Activated T-cell treated with anti-CD3 and anti-CD28 coated beads, Interleukin-2, amount 50 U/mL, for 4 hours (primary cell): Measurements from ENCODE around the gene MEX3D. TPM values are rescaled to one million over a fixed set of nuclear protein-coding genes. Genes with fewer than 3 reads are reported as not detected.
"Not testable (repeated sequence)": the region's sequence is repeated elsewhere in the genome, so short reads cannot be mapped to it uniquely, and the experiment has no call there.

Experiments
- ATAC-seq, 2 donors: fragments of 200-7000 bp; cut with Tn5 transposase; one replicate each; pipeline ENCODE4 v1.10.0; 2021
- DNase-seq: peaks from one replicate; pipeline ENCODE4 v3.0.0-alpha.2; 2020
- H3K27me3 Mint-ChIP-seq: one replicate; pipeline ENCODE4 v1.8.0; 2021; ENCODE audit warnings: low read depth, mixed read lengths
- H3K36me3 Mint-ChIP-seq: one replicate; pipeline ENCODE4 v1.8.0; 2022; ENCODE audit warnings: mixed read lengths; ENCODE audit not compliant: insufficient read depth
- H3K4me1 Mint-ChIP-seq: one replicate; pipeline ENCODE4 v1.8.0; 2021; ENCODE audit warnings: low read depth, mixed read lengths
- H3K4me3 Mint-ChIP-seq: one replicate; pipeline ENCODE4 v1.8.0; 2021; ENCODE audit warnings: mild to moderate bottlenecking, moderate library complexity, mixed read lengths
- H3K9me3 Mint-ChIP-seq: one replicate; pipeline ENCODE4 v1.8.0; 2021; ENCODE audit warnings: mixed read lengths
- total RNA-seq, 3 donors: library from RNA; stranded (reverse); gene quantifications; one replicate each; pipeline ENCODE4 v1.2.1, GENCODE V29; 2021

MEX3D gene
- total RNA-seq, 3 donors from 2014 or later = 12.5 to 17.0 (median 12.6) TPM

DNA sequence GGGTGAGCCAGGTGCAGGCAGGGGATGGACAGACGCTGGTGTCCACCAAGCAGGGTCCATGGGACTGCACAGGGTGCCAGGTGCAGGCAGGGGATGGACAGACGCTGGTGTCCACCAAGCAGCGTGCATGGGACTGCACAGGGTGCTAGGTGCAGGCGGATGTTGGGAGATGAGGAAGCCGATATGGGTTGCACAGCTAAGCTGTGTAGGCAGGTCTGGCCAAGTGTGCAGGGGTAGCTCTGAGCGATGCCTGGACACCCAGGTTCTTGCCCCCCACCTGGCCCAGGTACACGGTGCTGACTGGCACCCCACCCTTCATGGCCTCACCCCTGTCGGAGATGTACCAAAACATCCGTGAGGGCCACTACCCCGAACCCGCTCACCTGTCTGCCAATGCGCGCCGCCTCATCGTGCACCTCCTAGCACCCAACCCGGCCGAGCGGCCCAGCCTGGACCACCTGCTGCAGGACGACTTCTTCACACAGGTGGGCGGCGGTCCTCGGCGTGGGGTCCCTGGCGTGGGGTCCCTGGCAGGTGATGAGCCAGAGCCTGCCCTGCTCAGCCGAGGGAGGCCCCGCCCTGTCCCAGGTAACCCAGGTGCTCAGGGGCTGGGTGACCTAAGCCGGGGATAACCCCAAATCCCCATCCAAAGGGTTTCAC lies 40.3 kb downstream of the MEX3D start:
- ATAC-seq = no peak
- DNase-seq = no peak
- Mint-ChIP-seq H3K4me1 (peaks cover 7% of the 10 kb centered on the region), H3K27me3 (peaks cover 44% of the 10 kb centered on the region), H3K36me3 (no peaks in the 10 kb centered on the region), H3K4me3 (no peak overlapping the region), H3K9me3 (no peaks in the 10 kb centered on the region)

DNA sequence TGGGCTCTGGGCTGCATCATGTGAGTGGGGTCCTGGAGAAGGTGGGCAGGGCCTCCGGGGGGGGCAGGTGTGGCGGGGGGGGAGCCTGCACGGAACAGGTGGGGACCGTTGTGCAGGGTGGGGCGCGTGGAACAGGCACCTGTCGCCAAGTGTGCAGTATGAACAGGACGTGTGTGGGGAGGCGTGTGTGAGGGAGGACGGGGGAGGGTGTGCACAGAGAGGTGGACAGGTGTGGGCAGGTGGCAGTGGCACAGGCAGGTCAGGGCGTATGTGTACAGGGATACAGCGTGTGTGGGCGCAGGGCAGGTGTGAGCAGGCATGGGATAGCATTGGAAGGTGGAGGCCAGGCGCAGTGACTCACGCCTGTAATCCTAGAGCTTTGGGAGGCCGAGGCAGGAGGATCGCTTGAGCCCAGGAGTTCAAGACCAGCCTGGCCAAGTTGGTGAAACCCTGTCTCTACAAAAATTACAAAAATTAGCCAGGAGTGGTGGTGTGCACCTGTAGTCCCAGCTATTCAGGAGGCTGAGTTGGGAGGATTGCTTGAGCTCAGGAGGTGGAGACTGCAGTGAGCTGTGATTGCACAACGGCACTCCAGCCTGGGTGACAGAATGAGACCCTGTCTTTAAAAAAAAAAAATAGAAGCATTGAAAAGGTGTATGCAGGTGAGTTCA lies 41.0 kb downstream of the MEX3D start:
- H3K27me3 Mint-ChIP-seq = peaks cover 45% of the 10 kb centered on the region
- H3K4me3 Mint-ChIP-seq = no peak overlapping the region
- DNase-seq (no peak), ATAC-seq (no peak)
- H3K4me1 Mint-ChIP-seq = peaks cover 7% of the 10 kb centered on the region
- no peaks in the 10 kb centered on the region for H3K9me3 Mint-ChIP-seq
- no peaks in the 10 kb centered on the region for H3K36me3 Mint-ChIP-seq

DNA sequence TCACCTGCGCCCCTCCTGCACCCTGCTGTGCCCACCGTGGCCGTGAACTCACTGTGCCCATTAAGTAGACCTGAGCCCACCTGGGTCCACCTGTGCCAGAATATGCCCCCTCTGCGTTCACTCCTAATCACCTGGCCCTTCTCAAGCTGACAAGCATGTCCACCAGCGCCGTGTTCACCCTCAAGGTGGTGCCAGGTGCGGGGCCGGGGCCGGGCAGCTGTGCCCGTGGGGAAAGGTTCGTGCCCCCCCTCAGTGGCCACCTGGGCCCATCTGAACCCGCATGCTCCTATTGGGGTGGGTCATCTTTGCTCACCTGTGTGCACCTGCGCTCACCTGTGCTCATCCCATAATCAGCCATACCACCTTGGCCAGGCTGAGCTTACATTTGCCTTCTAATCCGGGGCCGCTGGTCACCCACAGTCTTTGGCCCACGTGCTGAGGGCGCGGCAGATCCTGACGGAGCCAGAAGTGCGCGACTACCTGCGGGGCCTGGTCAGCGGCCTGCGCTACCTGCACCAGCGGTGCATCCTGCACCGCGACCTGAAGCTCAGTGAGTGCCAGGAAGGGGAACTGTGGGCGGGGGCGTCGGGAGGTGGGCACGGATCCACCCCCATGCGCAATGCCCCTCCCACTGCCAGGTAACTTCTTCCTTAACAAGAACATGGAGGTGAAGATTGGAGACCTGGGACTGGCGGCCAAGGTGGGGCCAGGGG lies 41.9 kb downstream of the MEX3D start:
- Mint-ChIP-seq H3K36me3 (no peaks in the 10 kb centered on the region), H3K4me1 (peaks cover 7% of the 10 kb centered on the region), H3K9me3 (no peaks in the 10 kb centered on the region), H3K4me3 (no peak overlapping the region), H3K27me3 (peaks cover 41% of the 10 kb centered on the region)
- DNase-seq (no peak), ATAC-seq (no peak)

DNA sequence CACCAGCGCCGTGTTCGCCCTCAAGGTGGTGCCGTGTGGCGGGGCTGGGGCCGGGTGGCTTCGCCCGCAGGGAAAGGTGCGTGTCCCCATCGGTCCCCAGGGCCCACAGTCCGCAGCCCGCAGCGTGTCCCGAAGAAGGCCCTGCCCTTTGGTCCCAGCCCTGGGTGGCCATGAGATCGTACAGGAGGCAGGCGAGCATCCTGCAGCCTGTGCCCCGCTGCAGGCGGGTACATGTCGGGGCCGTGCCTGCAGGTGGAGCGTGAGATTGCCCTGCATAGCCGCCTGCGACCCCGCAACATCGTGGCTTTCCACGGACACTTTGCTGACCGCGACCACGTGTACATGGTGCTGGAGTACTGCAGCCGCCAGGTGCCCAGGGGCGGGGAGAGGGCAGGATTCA lies 42.8 kb downstream of the MEX3D start:
- H3K27me3 Mint-ChIP-seq = peaks cover 44% of the 10 kb centered on the region
- ATAC-seq (no peak), DNase-seq (no peak)
- peaks cover 7% of the 10 kb centered on the region for H3K4me1 Mint-ChIP-seq
- H3K9me3 Mint-ChIP-seq = no peaks in the 10 kb centered on the region
- H3K4me3 Mint-ChIP-seq = no peak overlapping the region
- no peaks in the 10 kb centered on the region for H3K36me3 Mint-ChIP-seq

- Mint-ChIP-seq H3K4me1 (peaks cover 7% of the 10 kb centered on the region), H3K27me3 (peaks cover 41% of the 10 kb centered on the region), H3K36me3 (no peaks in the 10 kb centered on the region), H3K9me3 (no peaks in the 10 kb centered on the region), H3K4me3 (no peak overlapping the region)
- DNase-seq (no peak), ATAC-seq (no peak)
These were observed 43.2 kb downstream of the MEX3D start for GRCh38 chr19:1524972-1525325.

DNA sequence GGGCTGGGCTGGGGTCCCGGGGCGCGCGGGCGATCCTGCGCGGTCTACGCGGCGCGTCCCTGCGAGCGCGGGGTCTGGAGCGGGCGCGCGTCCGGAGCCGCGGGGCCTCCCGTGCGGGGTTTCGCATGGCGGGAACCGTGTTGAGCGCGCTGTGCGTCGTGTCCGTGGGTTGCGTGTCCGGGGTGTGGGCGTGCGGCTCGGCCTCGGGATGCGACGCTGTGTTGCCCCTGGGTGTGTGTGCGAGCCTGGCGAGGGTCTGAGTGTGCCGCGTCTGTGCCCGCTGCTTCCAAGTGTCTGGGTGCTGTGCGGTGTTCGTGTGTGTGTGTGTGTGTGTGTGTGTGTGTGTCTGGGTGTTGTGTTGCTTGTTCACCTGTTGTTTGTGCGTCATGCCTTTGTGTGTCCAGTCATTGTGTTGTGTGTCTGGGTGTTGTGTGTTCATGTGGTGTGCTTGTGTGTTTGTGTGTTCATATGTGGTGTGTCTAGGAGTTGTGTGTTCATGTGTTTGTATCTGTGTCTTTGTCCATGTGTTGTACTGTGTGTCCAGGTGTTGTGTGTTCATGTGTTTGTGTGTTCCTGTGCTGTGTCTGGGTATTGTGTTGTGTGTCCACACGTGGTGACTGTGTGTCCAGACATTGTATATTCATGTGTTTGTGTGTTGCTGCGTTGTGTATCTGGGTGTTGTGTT lies 43.7 kb downstream of the MEX3D start:
- Mint-ChIP-seq H3K27me3 (peaks cover 38% of the 10 kb centered on the region), H3K36me3 (no peaks in the 10 kb centered on the region), H3K4me3 (no peak overlapping the region), H3K4me1 (peaks cover 7% of the 10 kb centered on the region), H3K9me3 (no peaks in the 10 kb centered on the region)
- no peak for DNase-seq
- no peak for ATAC-seq

- Mint-ChIP-seq H3K4me1 (peaks cover 7% of the 10 kb centered on the region), H3K4me3 (no peak within 1 kb of the TSS), H3K36me3 (no peaks in the 10 kb centered on the region), H3K9me3 (no peaks in the 10 kb centered on the region), H3K27me3 (peaks cover 38% of the 10 kb centered on the region)
- DNase-seq (no peak), ATAC-seq (peak in 1 of 2 donors; percentile 36)
These were observed 44.5 kb downstream of the MEX3D start, which contains the start of gene PLK5 for GRCh38 chr19:1523412-1524286. Gene PLK5, plus strand, starts transcription at chr19:1524077. Its CDS starts 2,920 bp downstream, at chr19:1526997.

DNA sequence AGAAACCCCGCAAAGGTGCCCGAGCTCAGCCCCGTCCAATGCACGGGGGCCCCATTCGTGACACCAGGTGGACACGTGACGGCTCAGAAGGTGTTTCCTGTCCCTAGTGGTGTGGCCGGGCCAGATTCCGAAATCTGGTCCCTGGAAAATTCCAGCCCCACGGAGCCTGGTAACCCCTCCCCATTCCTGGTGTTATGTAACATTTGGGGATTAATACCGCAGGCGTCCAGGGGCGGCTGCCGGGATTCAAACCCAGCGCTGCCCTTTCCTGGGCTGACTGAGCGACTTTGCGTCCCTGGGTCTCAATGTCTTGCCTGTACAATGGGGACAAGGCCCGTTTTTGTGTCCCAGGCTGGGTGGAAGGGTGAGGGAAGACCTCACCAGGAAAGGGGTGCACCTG lies 45.3 kb downstream of the MEX3D start:
- H3K9me3 Mint-ChIP-seq = no peaks in the 10 kb centered on the region
- no peak for ATAC-seq
- peaks cover 40% of the 10 kb centered on the region for H3K27me3 Mint-ChIP-seq

DNA sequence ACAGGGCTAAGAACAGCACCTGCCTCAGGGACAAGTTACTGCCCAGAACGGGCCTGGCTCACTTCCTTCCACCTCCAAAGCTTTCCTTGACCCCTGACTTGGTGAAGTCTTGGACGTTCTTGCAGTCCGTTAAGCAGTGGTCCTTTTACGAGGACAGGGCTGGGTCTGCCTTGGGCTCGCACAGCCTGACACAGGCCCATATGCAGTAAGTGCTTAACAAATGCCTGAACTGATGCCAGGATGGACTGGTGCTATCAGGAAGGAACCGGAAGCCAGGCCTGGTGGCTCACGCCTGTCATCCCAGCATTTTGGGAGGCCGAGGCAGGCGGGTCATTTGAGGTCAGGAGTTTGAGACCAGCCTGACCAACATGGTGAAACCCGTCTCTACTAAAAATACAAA lies 46.1 kb downstream of the MEX3D start:
- peaks cover 38% of the 10 kb centered on the region for H3K27me3 Mint-ChIP-seq
- no peak overlapping the region for H3K4me3 Mint-ChIP-seq
- no peaks in the 10 kb centered on the region for H3K36me3 Mint-ChIP-seq
- DNase-seq (no peak), ATAC-seq (no peak)
- no peaks in the 10 kb centered on the region for H3K9me3 Mint-ChIP-seq
- peaks cover 7% of the 10 kb centered on the region for H3K4me1 Mint-ChIP-seq

More for the DNA sequence above, 45.3 kb downstream of the MEX3D start:
- Mint-ChIP-seq H3K36me3 (no peaks in the 10 kb centered on the region), H3K4me1 (peaks cover 7% of the 10 kb centered on the region), H3K4me3 (no peak overlapping the region)
- DNase-seq = no peak

DNA sequence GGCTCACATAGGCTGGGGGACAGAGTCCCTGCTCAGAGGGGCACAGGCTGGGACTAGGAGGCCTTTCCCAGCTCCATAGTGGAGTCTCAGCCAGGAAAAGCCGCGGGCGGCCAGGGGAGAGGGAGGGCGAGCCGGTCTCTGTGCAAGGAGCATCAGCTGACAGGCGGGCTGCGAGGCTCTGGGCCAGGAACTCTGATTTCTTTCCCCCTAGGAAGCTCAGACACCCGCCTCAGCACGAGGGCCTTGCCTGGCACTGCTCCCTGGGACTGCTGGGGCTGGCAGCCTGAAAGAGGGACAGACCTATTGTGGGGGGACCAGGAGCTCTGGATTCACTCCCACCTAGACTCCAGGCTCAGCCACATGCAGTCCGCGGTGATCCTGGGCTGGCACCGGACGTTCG lies 46.5 kb downstream of the MEX3D start:
- Mint-ChIP-seq H3K36me3 (no peaks in the 10 kb centered on the region), H3K9me3 (no peaks in the 10 kb centered on the region), H3K4me3 (no peak overlapping the region), H3K27me3 (peaks cover 35% of the 10 kb centered on the region), H3K4me1 (peaks cover 7% of the 10 kb centered on the region)
- ATAC-seq = no peak
- DNase-seq = no peak

DNA sequence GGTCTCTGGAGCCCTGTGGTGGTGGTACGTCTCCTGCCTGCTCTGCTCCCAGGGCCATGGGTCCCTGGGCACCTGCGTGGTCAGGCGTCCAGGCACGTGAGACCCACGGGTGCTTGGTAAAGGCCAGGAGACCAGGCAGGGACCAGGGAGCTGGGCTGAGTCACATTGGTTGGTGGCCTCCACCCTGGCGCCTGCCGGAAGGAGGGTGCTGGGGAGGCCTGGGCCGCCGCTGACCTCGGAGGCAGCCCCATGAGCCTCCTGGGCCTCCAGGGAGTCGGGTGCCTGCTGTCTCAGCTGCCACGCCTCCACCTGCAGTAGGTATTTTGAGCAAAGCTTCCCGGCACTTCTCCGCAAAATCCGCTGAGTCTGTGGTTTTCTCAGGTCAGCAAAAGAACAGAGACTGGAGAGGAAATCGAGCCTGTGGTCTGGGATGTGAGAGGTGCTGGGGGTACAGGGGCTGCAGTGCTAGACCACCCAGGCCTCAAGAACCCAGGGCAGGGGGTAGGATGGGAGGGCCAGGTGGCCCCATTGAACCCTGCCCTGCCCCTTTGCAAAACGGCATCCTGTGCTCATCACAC lies 47.8 kb downstream of the MEX3D start:
- peaks cover 7% of the 10 kb centered on the region for H3K4me1 Mint-ChIP-seq

DNA sequence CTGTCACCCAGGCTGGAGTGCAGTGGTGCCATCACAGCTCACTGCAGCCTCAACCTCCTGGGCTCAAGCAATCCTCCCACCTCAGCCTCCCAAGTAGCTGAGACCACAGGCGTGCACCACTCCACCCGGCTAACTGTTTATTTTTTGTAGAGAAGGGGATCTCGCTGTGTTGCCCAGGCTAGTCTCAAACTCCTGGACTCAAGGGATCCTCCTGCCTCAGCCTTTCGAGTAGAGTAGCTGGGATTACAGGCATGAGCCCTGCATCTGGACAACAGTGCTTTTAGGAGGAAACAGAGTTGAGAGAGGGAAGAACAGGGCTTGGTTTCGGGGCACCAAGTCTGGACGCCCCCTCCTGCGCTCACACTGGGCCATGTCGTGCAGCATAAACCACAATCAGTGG lies 48.3 kb downstream of the MEX3D start:
- H3K4me1 Mint-ChIP-seq, ATAC-seq, H3K9me3 Mint-ChIP-seq, H3K4me3 Mint-ChIP-seq, DNase-seq, H3K36me3 Mint-ChIP-seq: not testable (repeated sequence)
- peaks cover 24% of the 10 kb centered on the region for H3K27me3 Mint-ChIP-seq

More for the DNA sequence above, 47.8 kb downstream of the MEX3D start:
- ATAC-seq (no peak), DNase-seq (no peak)
- Mint-ChIP-seq H3K36me3 (no peaks in the 10 kb centered on the region), H3K9me3 (no peaks in the 10 kb centered on the region), H3K27me3 (peaks cover 28% of the 10 kb centered on the region), H3K4me3 (no peak overlapping the region)

DNA sequence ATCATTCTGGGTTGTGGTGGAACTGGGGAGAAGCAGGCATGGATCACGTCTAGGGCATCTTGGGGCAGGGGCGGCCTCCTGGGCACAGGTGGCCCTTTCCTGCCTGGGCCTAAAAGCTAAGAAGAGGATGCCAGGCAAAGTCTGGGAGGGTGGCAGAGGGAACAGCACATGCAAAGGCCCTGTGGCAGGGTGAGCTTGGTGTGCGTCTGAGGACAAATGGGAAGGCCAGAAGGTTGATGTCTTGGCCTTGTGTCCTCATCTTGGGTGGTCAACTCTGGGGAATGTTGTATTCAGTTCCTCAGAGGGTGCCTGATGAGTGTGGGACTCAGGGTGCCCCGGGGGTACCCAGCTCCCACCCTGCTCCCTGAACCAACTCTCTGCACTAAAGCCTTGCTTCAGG lies 49.7 kb downstream of the MEX3D start:
- DNase-seq (no peak), ATAC-seq (no peak)
- Mint-ChIP-seq H3K36me3 (no peaks in the 10 kb centered on the region), H3K27me3 (peaks cover 19% of the 10 kb centered on the region), H3K4me3 (no peak overlapping the region), H3K9me3 (no peaks in the 10 kb centered on the region), H3K4me1 (no peaks in the 10 kb centered on the region)
